Measurements from ENCODE around the gene GPR55.

The GPR55 gene

DNA sequence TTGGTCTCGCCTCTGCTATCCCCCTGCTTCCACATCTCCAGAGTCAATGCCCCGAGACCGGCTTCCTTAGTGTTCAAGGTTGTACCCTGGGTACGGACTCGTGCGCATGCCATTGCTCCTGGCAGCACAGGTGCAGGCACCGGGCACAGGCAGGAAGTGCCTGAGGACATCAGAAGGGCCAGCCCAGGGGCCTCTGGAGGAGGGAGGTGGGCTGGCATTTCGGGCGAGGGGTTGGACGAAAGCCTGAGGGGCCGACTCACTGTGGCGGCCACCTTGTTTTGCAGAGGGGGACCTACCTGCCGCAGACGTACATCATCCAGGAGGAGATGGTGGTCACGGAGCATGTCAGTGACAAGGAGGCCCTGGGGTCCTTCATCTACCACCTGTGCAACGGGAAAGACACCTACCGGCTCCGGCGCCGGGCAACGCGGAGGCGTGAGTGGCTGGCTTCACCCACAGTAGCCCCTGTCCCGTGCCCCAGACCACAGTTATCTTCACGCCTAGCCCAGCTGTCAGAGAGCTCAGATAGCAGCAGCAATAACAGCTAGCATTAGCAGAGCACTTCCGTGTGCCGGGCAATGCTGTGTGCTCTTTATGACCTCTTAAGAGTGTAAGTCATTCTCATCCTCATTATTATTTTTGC lies 47.8 kb downstream of the GPR55 start:
- TF ChIP-seq, protein P1, sequence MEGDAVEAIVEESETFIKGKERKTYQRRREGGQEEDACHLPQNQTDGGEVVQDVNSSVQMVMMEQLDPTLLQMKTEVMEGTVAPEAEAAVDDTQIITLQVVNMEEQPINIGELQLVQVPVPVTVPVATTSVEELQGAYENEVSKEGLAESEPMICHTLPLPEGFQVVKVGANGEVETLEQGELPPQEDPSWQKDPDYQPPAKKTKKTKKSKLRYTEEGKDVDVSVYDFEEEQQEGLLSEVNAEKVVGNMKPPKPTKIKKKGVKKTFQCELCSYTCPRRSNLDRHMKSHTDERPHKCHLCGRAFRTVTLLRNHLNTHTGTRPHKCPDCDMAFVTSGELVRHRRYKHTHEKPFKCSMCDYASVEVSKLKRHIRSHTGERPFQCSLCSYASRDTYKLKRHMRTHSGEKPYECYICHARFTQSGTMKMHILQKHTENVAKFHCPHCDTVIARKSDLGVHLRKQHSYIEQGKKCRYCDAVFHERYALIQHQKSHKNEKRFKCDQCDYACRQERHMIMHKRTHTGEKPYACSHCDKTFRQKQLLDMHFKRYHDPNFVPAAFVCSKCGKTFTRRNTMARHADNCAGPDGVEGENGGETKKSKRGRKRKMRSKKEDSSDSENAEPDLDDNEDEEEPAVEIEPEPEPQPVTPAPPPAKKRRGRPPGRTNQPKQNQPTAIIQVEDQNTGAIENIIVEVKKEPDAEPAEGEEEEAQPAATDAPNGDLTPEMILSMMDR (conservative IDR thresholded peaks at IDR 0.05; ENCODE audit: low read depth, low read length) = no peak
- no peak overlapping the region for H3K4me3 ChIP-seq (ENCODE audit: low read depth, low read length)
- DNase-seq (ENCODE audit: low read depth) = no peak

DNA sequence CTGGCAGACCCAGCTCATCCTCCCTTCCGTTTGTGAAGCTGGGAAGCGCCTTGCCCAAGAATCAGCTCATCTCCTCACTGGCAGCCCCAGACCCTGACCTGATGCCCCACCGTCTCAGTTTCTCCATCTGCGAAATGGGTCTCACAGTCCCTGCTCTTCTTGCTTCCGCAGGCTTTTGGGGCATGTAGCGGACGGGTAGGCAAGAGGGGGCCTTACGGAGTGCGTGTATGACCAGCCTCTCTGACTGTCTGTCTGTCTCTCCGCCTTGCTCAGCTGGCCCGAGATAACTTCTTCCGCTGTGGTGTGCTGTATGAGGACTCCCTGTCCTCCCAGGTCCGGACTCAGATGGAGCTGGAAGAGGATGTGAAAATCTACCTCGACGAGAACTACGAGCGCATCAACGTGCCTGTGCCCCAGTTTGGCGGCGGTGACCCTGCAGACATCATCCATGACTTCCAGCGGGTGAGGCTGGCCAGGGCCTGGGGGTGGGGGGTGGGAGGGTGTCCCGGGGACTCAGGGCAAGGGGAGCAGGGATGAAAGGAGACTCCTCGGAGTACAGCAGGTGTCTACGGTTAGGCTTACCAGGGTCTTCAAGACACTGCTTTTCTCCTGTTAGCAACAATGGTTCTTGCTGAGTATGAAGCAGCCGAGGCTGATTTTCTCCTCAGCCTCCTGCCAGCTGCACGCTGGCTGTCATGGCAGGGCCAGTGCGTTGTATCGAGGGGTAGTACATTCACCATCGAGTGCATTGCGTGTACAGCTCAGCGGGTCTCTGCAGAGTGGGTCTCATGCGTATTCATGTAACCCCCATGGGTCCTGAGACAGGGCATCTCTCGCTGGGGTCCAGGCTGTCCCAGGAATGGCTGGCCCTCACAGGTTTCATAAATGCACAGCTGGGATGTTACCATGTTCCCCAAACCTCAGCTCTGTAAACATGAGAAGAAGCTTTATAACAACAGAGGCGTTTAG lies 49.4 kb downstream of the GPR55 start:
- H3K4me3 ChIP-seq (ENCODE audit: low read depth, low read length) = no peak overlapping the region
- no peak for DNase-seq (ENCODE audit: low read depth)
- TF ChIP-seq, protein P1 (conservative IDR thresholded peaks at IDR 0.05; ENCODE audit: low read depth, low read length) = no peak

DNA sequence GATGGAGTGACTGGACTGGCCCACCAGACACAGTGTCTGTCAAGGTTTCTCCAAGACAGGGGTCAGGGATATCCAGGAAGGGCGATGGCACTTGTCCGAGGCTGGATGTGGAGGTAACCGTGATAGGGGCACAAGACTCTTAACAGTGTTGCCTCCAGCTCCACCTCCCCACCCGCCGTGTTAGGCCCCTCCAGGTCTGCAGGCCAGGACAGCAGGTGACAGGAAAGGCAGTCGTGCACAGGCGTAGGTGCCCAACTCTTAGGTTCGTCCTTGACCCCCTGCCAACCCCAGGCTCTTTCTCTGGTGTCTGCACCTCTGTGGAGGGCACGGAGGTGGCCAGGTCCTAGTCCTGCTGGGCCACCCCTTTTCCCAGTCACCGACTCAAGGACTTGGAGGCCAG lies 50.2 kb downstream of the GPR55 start:
- DNase-seq (ENCODE audit: low read depth) = no peak
- TF ChIP-seq, protein P1 (conservative IDR thresholded peaks at IDR 0.05; ENCODE audit: low read depth, low read length) = no peak

GRCh38 chr2:230874456-230874855 lies 50.6 kb downstream of the GPR55 start:
- H3K4me3 ChIP-seq (ENCODE audit: low read depth, low read length) = no peak overlapping the region
- TF ChIP-seq, protein P1 (conservative IDR thresholded peaks at IDR 0.05; ENCODE audit: low read depth, low read length) = no peak
- no peak for DNase-seq (ENCODE audit: low read depth)

More for the DNA sequence above, 50.2 kb downstream of the GPR55 start:
- H3K4me3 ChIP-seq (ENCODE audit: low read depth, low read length) = no peak overlapping the region

GRCh38 chr2:230873661-230874401 lies 51.2 kb downstream of the GPR55 start:
- H3K4me3 ChIP-seq (ENCODE audit: low read depth, low read length) = no peak overlapping the region
- no peak for DNase-seq (ENCODE audit: low read depth)
- TF ChIP-seq, protein P1 (conservative IDR thresholded peaks at IDR 0.05; ENCODE audit: low read depth, low read length) = no peak

DNA sequence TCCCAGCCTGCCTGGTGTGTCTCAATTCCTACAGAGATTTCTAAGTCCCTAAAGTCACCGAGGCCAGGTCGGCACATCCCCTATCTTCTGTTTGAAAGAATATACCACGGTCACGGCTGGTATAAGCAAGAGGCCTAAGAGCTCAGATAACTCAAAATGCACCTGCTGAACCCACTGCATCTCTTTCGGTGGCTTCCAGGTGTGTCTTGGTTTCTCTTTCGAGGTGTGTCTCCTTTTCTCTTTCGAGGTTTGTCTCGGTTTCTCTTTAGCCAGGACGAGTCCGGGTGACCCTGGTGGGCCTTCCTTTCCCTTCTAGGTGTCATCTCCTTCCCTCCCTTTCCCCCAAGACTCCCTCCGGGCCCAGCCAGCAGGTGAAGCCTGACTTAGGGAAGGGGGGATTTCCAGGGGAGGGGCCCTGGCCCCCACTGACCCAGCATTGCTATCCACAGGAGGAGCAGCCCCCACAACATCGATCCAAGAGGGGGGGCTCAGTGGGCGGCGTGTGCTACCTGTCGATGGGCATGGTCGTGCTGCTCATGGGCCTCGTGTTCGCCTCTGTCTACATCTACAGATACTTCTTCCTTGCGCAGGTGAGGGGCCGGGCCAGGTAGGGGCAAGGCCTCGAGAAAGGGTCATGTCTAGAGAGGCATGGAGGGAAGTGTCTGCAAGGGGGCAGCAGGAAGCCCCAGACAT lies 51.9 kb downstream of the GPR55 start:
- TF ChIP-seq, protein P1 (conservative IDR thresholded peaks at IDR 0.05; ENCODE audit: low read depth, low read length) = no peak
- H3K4me3 ChIP-seq (ENCODE audit: low read depth, low read length) = no peak overlapping the region
- no peak for DNase-seq (ENCODE audit: low read depth)
